Stimulated activated CD4-positive, alpha-beta T cell treated with anti-CD3 and anti-CD28 coated beads, Interleukin-12 subunit alpha, Interleukin-12 subunit beta, amount 100 ng/mL, for 4 hours (primary cell): ENCODE measurements around the gene ARMH3.

ENCODE experiments used
- DNase-seq: peaks from one replicate; pipeline ENCODE4 v3.0.0-alpha.2; 2020

Gene ARMH3

GRCh38 chr10:101935431-101935830 is 120.5 kb downstream of the ARMH3 start:
- no peak for DNase-seq

- no peak for DNase-seq
These were observed 121.2 kb downstream of the ARMH3 start for GRCh38 chr10:101934686-101935305.

GRCh38 chr10:101933976-101934375 is 122.0 kb downstream of the ARMH3 start:
- DNase-seq: no peak

GRCh38 chr10:101932183-101932582 is 123.8 kb downstream of the ARMH3 start:
- no peak for DNase-seq

GRCh38 chr10:101925027-101925426 is 130.9 kb downstream of the ARMH3 start:
- DNase-seq: no peak

GRCh38 chr10:101923256-101923655 is 132.7 kb downstream of the ARMH3 start:
- no peak for DNase-seq

- DNase-seq: no peak
These were observed 133.1 kb downstream of the ARMH3 start for GRCh38 chr10:101922846-101923245.

- DNase-seq: no peak
These were observed 135.4 kb downstream of the ARMH3 start for GRCh38 chr10:101920546-101920945.

- DNase-seq: no peak
These were observed 136.8 kb downstream of the ARMH3 start for GRCh38 chr10:101919026-101919770.

GRCh38 chr10:101912561-101913179 is 143.3 kb downstream of the ARMH3 start:
- DNase-seq: no peak

GRCh38 chr10:101906586-101907183 is 149.3 kb downstream of the ARMH3 start:
- no peak for DNase-seq

- DNase-seq: no peak
These were observed 150.7 kb downstream of the ARMH3 start for GRCh38 chr10:101905251-101905650.

GRCh38 chr10:101903827-101904550 is 152.0 kb downstream of the ARMH3 start:
- DNase-seq: no peak

GRCh38 chr10:101902820-101903145 is 153.2 kb downstream of the ARMH3 start:
- DNase-seq: no peak

GRCh38 chr10:101902032-101902819 is 153.7 kb downstream of the ARMH3 start:
- no peak for DNase-seq

- no peak for DNase-seq
These were observed 154.6 kb downstream of the ARMH3 start for GRCh38 chr10:101901340-101901739.

- no peak for DNase-seq
These were observed 158.3 kb downstream of the ARMH3 start for GRCh38 chr10:101897633-101898032.

- no peak for DNase-seq
These were observed 159.6 kb downstream of the ARMH3 start for GRCh38 chr10:101896225-101896877.

GRCh38 chr10:101895781-101896180 is 160.2 kb downstream of the ARMH3 start:
- no peak for DNase-seq

GRCh38 chr10:101894742-101895141 is 161.2 kb downstream of the ARMH3 start:
- no peak for DNase-seq

- DNase-seq: no peak
These were observed 161.7 kb downstream of the ARMH3 start for GRCh38 chr10:101894266-101894665.
